Renal cortical epithelial cell (primary cell): ENCODE data around the gene CFDP1. TPM values are rescaled to one million over a fixed set of nuclear protein-coding genes. Genes with fewer than 3 reads are reported as not detected.

Experiments
- DNase-seq: peaks from one replicate; pipeline ENCODE4 v3.0.0-alpha.2; 2011; ENCODE audit warnings: low read depth
- total RNA-seq: library from RNA; depleted of rRNA; stranded (reverse); fragments of >200 nt; gene quantifications from 2 replicates; pipeline ENCODE4 v1.2.3, GENCODE V29; 2014

CFDP1 gene
- total RNA-seq, 1 donor from 2014 or later = 96.2 TPM

DNA sequence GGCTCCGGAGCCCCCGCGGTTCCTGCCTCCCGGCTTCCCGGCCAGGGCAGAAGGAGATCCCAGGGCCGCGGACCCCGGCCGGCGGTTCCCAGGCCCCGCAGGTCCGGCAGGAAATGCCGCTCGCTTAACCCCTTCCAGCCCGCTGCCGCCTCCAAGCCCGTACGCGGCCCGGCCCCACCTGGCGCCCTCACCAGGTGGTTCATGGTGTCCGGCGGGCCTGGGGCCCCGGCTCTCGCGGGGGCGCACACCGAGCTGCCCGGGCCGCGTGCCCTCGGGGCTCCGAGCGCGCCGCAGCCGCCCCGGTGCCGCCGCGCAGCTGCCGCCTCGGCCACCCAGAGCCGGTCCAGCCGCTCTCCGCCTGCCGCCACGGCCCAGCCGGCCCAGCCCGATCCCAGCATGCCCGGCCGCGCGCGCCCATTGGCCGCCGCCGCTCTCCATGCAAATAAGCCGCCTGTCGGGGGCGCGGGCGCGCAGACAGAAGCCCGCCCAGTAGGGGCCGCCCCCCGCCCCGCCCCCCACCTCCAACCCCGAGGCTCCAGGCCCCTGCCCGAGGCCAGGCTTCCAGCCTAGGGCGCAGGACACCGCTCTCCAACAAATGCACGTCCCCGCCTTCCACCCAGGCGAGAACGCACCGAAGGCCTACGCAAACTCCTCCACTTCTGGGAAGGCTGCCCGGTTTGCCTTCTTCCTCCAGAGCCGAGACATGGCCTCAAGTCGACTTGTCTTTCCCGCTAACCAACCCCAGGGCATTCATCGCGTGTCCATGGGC lies 181.8 kb downstream of the CFDP1 start, which contains the start of gene BCAR1:
TSS of gene BCAR1 (minus strand) at position 345 of the 769 bp plus-strand sequence. CDS start at position 203, 142 bp downstream.
- peak; percentile 61 for DNase-seq

DNA sequence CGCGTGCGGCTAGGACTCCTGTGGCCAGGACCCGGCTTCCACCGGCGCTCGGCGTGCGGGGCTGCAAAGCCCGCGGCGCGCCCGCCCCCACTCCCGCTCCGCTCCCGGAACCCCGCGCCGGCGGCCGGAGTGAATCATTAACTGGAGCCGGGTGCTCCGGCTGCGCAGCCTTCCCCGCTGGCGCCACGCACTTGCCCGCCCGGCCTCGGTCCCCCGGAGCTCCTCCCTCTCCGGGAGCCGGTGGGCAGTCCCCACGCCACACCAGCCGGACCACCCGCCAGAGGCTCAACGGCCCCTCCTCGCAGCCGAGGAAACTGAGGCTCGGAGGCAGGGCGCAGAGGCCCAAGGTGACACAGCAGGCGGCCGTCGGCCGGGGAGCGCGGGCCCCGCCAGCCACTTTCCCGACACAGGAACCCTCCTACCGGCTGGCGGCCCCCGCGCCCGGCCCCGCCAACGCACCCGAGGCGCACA lies 182.5 kb downstream of the CFDP1 start:
- DNase-seq = no peak

DNA sequence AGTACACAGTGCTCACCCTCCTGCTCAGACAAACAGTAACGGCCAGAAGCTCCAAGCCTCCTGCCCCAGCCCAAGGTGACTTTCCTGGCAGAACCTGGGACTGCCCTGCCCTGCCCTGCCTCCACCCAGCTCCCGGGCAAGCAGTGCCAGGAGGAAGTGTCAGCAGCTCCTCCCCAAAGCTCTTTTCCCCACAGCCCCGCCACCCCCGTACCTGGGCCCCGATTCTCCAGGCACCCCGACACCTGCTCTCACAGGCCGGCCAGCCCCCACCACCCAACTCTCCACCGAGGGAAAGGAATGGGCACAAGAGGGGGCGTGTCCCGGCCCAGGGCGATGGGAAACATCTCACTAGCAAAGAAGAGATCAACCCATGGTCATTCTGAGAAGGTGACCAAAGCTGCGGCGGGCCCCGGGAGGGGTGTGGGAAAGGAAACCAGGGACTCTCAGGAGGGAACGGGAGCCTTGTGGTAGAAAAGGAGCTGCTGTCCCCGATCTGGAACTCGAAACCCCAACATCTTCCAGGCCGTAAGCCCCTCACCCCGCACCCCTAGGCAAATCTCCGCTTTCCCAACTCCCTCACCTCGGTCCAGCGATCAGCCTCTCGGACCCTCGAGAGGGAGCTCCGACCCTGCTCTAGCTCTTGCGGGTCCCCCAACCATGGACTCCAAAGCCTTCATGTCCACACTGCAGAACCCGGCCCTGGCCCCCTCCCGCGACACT lies 183.1 kb downstream of the CFDP1 start:
- DNase-seq = no peak

DNA sequence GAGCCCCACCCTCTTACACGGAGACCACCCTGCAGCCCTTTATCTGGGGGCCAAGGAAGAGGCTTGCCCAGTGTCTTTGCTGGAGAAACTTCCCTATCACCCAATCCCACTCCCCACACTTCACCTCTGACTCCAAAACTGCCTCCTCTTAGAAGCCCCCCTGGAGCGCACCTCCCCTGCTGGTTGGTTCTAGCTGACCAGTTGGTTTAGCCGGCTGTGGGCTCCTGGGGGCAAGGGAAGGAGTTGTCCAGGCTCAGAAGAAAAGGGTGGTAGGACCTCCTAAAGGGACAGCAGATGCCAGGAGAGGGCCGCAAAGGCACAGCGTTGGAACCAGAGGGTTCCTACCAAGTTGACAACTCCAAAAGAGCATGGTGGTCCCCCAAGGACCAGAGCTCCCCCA lies 183.9 kb downstream of the CFDP1 start:
- no peak for DNase-seq

DNA sequence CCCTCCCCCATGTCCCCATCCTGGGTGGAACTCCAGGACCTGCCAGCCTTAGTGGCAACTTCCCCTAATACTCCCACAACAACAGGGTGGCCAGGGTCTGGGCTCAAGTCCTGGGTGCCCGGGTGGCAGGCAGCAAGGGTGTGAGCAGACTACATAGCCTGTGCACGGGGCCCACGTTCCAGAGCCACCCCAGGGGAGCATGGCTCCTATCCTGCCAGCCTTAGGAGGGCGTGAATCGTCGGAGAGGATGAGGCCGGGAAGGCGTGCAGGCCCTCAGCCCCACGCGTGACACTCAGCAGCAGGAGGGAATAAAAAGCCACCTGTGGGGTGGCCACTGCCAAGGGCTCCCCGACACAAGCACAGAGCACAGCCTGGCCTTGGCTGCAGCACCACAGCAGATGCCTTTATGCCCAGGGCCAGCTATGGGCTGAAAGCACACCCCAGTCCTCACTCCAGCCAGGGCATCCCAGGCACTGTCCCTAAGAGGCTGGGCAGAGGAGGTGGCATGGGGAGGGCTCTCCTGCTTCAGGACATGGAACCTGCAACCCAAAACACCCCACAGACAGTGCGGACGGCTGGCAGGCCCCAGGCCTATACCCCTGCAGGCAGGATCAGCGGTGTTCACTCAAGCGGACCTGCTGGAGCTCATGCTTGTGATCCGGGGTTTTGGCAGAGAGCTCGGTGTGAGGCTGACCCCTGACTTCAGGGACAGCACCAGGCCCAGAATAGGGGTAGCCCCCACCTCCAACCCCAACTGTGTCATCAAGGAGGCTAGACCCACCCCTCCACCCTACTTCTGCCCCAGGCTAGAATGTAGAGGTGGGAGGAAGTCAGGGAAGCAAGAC lies 184.5 kb downstream of the CFDP1 start:
- peak; percentile 41 for DNase-seq

DNA sequence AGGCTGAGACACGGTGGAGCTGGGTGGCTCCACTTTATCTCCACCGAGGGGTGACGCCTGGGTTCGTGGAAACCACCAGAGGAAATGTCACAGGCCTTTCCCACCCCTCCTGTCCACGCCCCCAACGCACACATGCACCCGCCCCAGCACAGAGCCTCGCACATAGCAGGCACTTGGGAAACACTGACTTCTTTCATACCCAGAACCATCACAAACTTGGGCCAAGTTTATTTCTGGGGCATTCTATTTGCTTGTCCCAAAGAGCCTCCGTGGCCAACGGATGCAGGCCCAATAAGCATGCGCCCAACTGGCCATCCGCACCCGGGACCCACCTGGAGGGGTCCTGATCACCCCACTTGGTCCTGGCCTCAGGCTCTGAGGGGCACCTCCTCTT lies 185.2 kb downstream of the CFDP1 start:
- no peak for DNase-seq

DNA sequence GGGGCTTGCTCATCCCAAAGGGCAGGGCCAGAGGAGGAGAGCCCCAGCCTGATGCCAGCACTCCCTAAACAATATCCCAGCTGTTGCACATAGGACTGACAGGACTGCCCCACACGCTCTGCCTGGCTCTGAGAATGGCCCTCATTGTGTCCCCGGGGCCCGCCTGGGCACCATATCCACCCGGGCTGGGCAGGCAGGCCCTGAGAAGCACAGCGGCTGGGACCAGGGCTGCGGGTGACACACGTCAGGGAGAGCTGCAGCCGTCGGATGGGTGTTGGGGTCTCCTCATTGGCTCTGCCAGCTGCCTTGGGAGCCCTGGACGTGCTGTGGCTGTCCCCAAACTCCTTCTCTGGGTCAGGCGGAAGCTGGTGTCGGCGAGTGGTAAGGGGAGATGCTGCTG lies 186.1 kb downstream of the CFDP1 start:
- no peak for DNase-seq

DNA sequence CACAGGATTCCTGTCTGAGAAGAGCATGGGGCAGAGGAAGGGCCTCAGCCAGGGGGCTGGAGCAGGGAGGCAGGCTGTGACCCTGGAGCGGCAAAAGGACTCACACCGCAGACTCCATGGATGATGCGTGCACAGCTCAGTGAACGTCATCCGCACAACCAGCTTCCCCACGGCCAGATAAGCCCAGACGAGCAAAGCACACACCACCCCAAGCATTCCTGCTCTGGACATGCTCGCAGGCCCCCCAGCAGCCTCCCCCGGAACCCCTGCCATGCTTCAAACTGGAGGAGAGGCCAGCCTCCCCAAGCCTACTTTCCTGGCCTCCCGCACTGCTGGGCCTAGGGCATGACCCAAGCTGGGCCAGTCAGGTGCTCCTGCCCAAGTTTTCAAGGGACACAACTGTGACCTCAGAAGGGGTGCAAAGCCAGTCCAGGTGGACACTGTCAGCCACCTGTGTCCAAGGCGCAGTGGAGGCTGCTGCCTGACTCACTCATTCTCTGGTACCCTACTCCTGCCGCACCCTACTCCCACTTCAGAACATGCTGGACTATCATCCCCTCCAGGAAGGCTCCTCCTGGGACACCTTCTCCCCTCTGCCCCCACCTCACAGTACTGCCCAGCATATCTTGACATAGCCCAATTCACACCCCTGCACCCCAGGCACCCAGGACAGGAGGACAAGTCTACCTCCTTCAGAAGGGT lies 186.6 kb downstream of the CFDP1 start:
- DNase-seq = no peak

DNA sequence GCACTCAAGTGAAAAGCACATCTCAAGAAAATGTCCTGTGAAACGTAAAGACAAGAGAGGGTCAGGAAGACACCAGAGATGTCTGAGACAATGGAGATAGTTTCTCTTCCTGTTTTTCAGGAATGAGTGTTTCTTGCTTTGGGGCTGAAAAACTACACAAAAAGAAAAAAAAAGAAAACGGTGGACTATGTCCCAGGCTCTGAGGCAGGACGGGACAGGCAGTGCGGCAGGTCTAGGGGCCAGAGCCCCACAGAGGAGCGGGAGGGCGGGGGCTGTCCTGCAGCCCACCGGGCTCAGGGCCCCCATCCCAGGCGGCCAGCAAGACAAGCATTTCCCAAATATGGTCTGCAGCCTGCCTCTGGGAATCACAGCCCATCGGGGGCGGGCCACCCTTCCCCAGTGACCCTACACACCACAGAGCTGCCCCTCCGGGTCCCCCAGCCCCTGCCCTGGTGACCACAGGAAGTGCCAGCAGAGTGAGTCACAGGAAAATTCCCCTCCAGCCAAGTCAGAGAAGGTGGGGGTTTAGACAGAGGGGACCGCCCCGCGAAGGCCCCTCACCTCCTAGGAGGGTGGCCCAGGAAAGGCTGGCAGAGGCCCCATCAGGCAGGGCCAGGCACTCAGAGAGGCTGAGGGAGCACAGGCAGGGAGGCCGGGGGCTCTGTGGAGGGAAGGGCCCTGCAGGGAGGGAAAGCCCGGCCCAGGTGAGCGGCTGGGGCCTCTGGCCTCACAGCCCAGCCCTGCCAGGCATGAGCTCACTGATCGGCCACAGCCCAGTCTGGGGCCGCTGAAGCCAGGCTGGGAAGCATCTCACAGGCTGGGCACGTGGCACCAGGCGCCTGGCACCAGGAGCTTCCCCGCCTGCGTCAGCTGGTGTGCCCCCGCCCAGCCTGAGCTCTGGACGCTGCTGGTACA lies 188.2 kb downstream of the CFDP1 start:
- DNase-seq = peak; percentile 97

DNA sequence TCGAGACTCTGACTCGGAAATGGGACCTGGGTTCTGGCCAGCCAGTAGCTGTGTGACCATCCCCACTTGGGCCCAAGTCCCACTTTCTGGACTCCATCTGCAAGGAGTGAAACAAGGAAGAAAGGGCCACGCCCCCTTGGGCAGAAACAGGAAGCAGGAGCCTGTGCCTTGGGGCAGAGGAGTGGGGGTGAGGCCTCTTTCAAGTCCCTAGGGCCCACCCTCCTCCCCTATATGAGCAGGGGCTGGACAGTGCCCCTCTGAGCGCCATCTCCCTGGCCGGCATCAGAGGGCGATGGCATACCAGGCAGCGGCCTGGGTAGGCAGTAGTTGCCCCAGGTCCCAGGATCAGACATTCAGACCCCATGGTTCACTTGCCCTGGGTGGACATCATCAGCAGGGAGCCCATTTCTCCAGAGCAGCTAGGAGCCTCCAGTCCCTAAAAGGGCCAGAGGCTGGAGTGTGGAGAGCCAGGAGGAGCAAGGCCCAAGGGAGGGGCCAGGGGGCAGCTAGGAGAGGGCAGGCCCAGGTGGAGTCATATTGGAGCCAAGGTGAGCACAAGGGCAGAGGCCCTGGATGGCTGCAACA lies 189.0 kb downstream of the CFDP1 start:
- DNase-seq = no peak

Other genes with a start within 250 kb of the CFDP1 start
- not detected in 2 replicates for gene CTRB2, start 226.3 kb downstream of the CFDP1 start, total RNA-seq
- not detected in 2 replicates for gene CTRB1, start 214.5 kb downstream of the CFDP1 start, total RNA-seq
- gene BCAR1, start 181.9 kb downstream of the CFDP1 start, total RNA-seq = 48.6 and 116 TPM in 2 replicates
- 28.8 and 30.9 TPM in 2 replicates for gene TMEM170A, start 31.2 kb upstream of the CFDP1 start, total RNA-seq
- 1.1 and 1.4 TPM in 2 replicates for gene CHST6, start 61.9 kb upstream of the CFDP1 start, total RNA-seq
- 0.05 TPM in 1 of 2 replicates, not detected in the other for gene CHST5, start 102.6 kb upstream of the CFDP1 start, total RNA-seq
- gene TMEM231, start 122.7 kb upstream of the CFDP1 start, total RNA-seq = 9.7 and 18.3 TPM in 2 replicates
- 42.9 and 101 TPM in 2 replicates for gene GABARAPL2, start 132.9 kb upstream of the CFDP1 start, total RNA-seq
- gene ADAT1, start 189.8 kb upstream of the CFDP1 start, total RNA-seq = 67.9 and 97.7 TPM in 2 replicates
- gene KARS1, start 214.2 kb upstream of the CFDP1 start, total RNA-seq = 144 and 236 TPM in 2 replicates
- gene TERF2IP, start 214.3 kb upstream of the CFDP1 start, total RNA-seq = 31.8 and 35.7 TPM in 2 replicates
- gene CPHXL2, start 243.5 kb upstream of the CFDP1 start, total RNA-seq = not detected in 2 replicates